HCT116 (cell line): ENCODE measurements around the gene RTTN.

Experiments
- CTCF ChIP-seq, 3 experiments: fragments of 200-600 bp in 1 of 3; sonication (generic) in 1 of 3; IDR thresholded peaks in 2 of 3; conservative IDR thresholded peaks in 1 of 3; 2 replicates each; pipeline ENCODE4 v1.5.1; 2012 to 2017; ENCODE audit warnings: low read depth in 2 of 3, low read length in 2 of 3, antibody characterized with exemption in 1 of 3, borderline replicate concordance in 1 of 3, control low read depth in 1 of 3, mild to moderate bottlenecking in 1 of 3, mixed read lengths in 1 of 3, mixed run types in 1 of 3, moderate library complexity in 1 of 3; ENCODE audit not compliant: insufficient read depth in 1 of 3
- ELF1 ChIP-seq: IDR thresholded peaks from 2 replicates; pipeline ENCODE4 v1.6.1; 2012; ENCODE audit warnings: low read depth, borderline replicate concordance
- EZH2 ChIP-seq: fragments of 200-600 bp; sonication (generic); IDR thresholded peaks from 2 replicates; pipeline ENCODE4 v1.6.1; 2017; ENCODE audit warnings: antibody characterized with exemption, mixed run types
- EZH2phosphoT487 ChIP-seq: fragments of 200-600 bp; IDR thresholded peaks from 2 replicates; pipeline ENCODE4 v1.6.1; 2018; ENCODE audit warnings: antibody characterized with exemption, borderline replicate concordance
- FOSL1 ChIP-seq: IDR thresholded peaks from 2 replicates; pipeline ENCODE4 v1.6.1; 2012; ENCODE audit warnings: low read depth
- JUND ChIP-seq: IDR thresholded peaks from 2 replicates; pipeline ENCODE4 v1.6.1; 2012
- MAX ChIP-seq: IDR thresholded peaks from 2 replicates; pipeline ENCODE4 v1.6.1; 2012
- POLR2A ChIP-seq: IDR thresholded peaks from 2 replicates; pipeline ENCODE4 v1.7.0; 2011; ENCODE audit warnings: borderline replicate concordance; ENCODE audit not compliant: insufficient read depth, insufficient read length; ENCODE audit errors: extremely low read depth
- POLR2AphosphoS5 ChIP-seq: IDR thresholded peaks from 2 replicates; pipeline ENCODE4 v1.6.1; 2011; ENCODE audit warnings: mild to moderate bottlenecking, low read depth, low read length, moderate library complexity
- RAD21 ChIP-seq: IDR thresholded peaks from 2 replicates; pipeline ENCODE4 v1.6.1; 2012; ENCODE audit warnings: low read depth, mild to moderate bottlenecking
- YY1 ChIP-seq: IDR thresholded peaks from 2 replicates; pipeline ENCODE4 v1.6.1; 2011; ENCODE audit warnings: low read length, low read depth, moderate library complexity, mild to moderate bottlenecking; ENCODE audit not compliant: insufficient replicate concordance; ENCODE audit errors: extremely low read depth
- ZBTB33 ChIP-seq: IDR thresholded peaks from 2 replicates; pipeline ENCODE4 v1.6.1; 2011; ENCODE audit warnings: mild to moderate bottlenecking, low read length, moderate library complexity; ENCODE audit not compliant: insufficient replicate concordance; ENCODE audit errors: extremely low read depth
- ZNF274 ChIP-seq: fragments of 200-500 bp; sonication (Bioruptor generic); IDR thresholded peaks from 2 replicates; pipeline ENCODE4 v1.6.1; 2014; ENCODE audit warnings: mild to moderate bottlenecking, low read depth, low read length, inconsistent platforms

GRCh38 chr18:70142001-70142400 is 63.5 kb downstream of the RTTN start:
- no peak for TF ChIP-seq CTCF (IDR thresholded peaks at IDR 0.05 in 2 of 3, conservative IDR thresholded peaks at IDR 0.05 in 1 of 3; ENCODE audit: borderline replicate concordance in 1 of 3, insufficient read depth in 1 of 3, low read depth in 2 of 3, low read length in 2 of 3)
- TF ChIP-seq ELF1 = no peak
- no peak for TF ChIP-seq POLR2A
- TF ChIP-seq RAD21 = no peak
- TF ChIP-seq ZNF274 = no peak
- TF ChIP-seq MAX = no peak
- TF ChIP-seq EZH2 = no peak
- no peak for TF ChIP-seq POLR2AphosphoS5
- TF ChIP-seq JUND = no peak
- TF ChIP-seq EZH2phosphoT487 = no peak
- TF ChIP-seq YY1 = no peak
- no peak for TF ChIP-seq FOSL1
- no peak for TF ChIP-seq ZBTB33
